Suprapubic skin (tissue), 3 donors: Measurements from ENCODE around the gene OR3A2.

Source experiments
- CTCF ChIP-seq, 2 donors: fragments of 200-600 bp in 1 of 2; fragments of 450-650 bp in 1 of 2; sonication (generic) in 1 of 2; IDR thresholded peaks; one replicate each; pipeline ENCODE4 v1.5.1; 2016 to 2019; ENCODE audit warnings: antibody characterized with exemption in 2 of 2, mild to moderate bottlenecking in 1 of 2, moderate library complexity in 1 of 2
- POLR2AphosphoS5 ChIP-seq, 3 donors: sonication (generic); formaldehyde crosslinking; IDR thresholded peaks; one replicate each; pipeline ENCODE4 v1.6.1; 2017; ENCODE audit warnings: antibody characterized with exemption in 3 of 3

DNA sequence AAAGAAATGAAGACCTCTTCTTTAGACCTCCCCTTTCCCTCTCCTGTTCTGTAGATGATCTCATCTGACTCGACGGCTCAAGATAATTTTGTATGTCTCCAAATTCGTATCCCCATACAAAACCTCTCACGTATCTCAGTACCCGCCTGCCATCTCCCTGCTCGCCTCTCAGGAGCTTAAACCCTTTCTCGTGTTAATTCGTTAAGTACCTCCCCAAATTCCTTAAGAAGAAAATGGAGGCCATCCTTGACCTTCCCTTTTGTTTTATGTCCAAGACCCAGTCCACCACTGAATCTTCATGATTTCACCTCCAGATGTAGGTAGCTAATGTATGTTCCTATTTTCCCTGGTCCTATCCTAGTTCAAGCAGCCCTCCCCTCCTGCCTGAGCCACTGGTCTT is 129.5 kb downstream of the OR3A2 start:
- TF ChIP-seq POLR2AphosphoS5 (IDR thresholded peaks at IDR 0.05), result no peak
- TF ChIP-seq CTCF (IDR thresholded peaks at IDR 0.05), result no peak
